HCT116 (cell line): ENCODE measurements around the gene ESRRG.

ENCODE experiments used
- CEBPB ChIP-seq: IDR thresholded peaks from 2 replicates; pipeline ENCODE4 v1.6.1; 2012; ENCODE audit warnings: low read depth
- EZH2 ChIP-seq: fragments of 200-600 bp; sonication (generic); IDR thresholded peaks from 2 replicates; pipeline ENCODE4 v1.6.1; 2017; ENCODE audit warnings: antibody characterized with exemption, mixed run types
- EZH2phosphoT487 ChIP-seq: fragments of 200-600 bp; IDR thresholded peaks from 2 replicates; pipeline ENCODE4 v1.6.1; 2018; ENCODE audit warnings: antibody characterized with exemption, borderline replicate concordance
- POLR2A ChIP-seq: IDR thresholded peaks from 2 replicates; pipeline ENCODE4 v1.7.0; 2011; ENCODE audit warnings: borderline replicate concordance; ENCODE audit not compliant: insufficient read depth, insufficient read length; ENCODE audit errors: extremely low read depth
- POLR2AphosphoS5 ChIP-seq: IDR thresholded peaks from 2 replicates; pipeline ENCODE4 v1.6.1; 2011; ENCODE audit warnings: mild to moderate bottlenecking, low read depth, low read length, moderate library complexity
- RAD21 ChIP-seq: IDR thresholded peaks from 2 replicates; pipeline ENCODE4 v1.6.1; 2012; ENCODE audit warnings: low read depth, mild to moderate bottlenecking
- TCF7L2 ChIP-seq: IDR thresholded peaks from 2 replicates; pipeline ENCODE4 v1.7.0; 2011; ENCODE audit warnings: borderline replicate concordance, inconsistent platforms; ENCODE audit not compliant: insufficient read depth, insufficient read length; ENCODE audit errors: extremely low read depth
- TF ChIP-seq, protein P1 (sequence below), 3 experiments: fragments of 200-600 bp in 1 of 3; sonication (generic) in 1 of 3; IDR thresholded peaks in 2 of 3; conservative IDR thresholded peaks in 1 of 3; 2 replicates each; pipeline ENCODE4 v1.5.1; 2012 to 2017; ENCODE audit warnings: low read depth in 2 of 3, low read length in 2 of 3, antibody characterized with exemption in 1 of 3, borderline replicate concordance in 1 of 3, control low read depth in 1 of 3, mild to moderate bottlenecking in 1 of 3, mixed read lengths in 1 of 3, mixed run types in 1 of 3, moderate library complexity in 1 of 3; ENCODE audit not compliant: insufficient read depth in 1 of 3
- TF ChIP-seq, protein P2 (sequence below): IDR thresholded peaks from 2 replicates; pipeline ENCODE4 v1.6.1; 2011; ENCODE audit warnings: mild to moderate bottlenecking, low read length, moderate library complexity; ENCODE audit not compliant: insufficient replicate concordance; ENCODE audit errors: extremely low read depth
- TF ChIP-seq, protein P3 (sequence below): IDR thresholded peaks from 2 replicates; pipeline ENCODE4 v1.6.1; 2012; ENCODE audit warnings: low read depth
- TF ChIP-seq, protein P4 (sequence below): IDR thresholded peaks from 2 replicates; pipeline ENCODE4 v1.6.1; 2012
- TF ChIP-seq, protein P5 (sequence below): IDR thresholded peaks from 2 replicates; pipeline ENCODE4 v1.6.1; 2012

DNA sequence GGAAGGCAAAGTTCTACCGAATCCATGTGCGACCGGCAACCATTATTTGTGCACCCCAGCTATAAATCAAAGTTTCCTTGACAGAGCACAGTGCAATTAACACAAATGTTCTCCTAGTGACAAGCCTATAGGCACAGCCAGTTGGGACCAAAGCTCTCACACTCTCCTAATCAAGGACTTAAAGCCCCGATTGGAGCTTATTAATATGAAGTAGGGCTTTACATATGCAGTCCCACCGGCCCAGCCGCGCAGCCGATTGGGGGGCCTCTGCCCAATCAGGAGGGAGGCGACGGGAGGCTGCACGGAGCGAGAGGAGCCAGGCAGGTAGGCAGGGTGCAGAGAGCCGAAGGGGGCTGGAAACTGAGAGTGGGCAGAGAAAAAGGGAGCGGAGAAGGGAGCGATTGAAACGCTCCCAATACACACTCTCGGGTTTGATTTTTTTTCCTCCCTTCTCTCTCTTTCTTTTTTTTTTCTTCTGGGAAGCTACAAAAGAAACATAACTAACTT lies at the start of gene ESRRG:
- TF ChIP-seq, protein P1, sequence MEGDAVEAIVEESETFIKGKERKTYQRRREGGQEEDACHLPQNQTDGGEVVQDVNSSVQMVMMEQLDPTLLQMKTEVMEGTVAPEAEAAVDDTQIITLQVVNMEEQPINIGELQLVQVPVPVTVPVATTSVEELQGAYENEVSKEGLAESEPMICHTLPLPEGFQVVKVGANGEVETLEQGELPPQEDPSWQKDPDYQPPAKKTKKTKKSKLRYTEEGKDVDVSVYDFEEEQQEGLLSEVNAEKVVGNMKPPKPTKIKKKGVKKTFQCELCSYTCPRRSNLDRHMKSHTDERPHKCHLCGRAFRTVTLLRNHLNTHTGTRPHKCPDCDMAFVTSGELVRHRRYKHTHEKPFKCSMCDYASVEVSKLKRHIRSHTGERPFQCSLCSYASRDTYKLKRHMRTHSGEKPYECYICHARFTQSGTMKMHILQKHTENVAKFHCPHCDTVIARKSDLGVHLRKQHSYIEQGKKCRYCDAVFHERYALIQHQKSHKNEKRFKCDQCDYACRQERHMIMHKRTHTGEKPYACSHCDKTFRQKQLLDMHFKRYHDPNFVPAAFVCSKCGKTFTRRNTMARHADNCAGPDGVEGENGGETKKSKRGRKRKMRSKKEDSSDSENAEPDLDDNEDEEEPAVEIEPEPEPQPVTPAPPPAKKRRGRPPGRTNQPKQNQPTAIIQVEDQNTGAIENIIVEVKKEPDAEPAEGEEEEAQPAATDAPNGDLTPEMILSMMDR (IDR thresholded peaks at IDR 0.05 in 2 of 3, conservative IDR thresholded peaks at IDR 0.05 in 1 of 3; ENCODE audit: borderline replicate concordance in 1 of 3, insufficient read depth in 1 of 3, low read depth in 2 of 3, low read length in 2 of 3): no peak
- no peak for TF ChIP-seq EZH2
- TF ChIP-seq POLR2A: no peak
- TF ChIP-seq RAD21: no peak
- no peak for TF ChIP-seq POLR2AphosphoS5
- no peak for TF ChIP-seq EZH2phosphoT487
- TF ChIP-seq, protein P2, sequence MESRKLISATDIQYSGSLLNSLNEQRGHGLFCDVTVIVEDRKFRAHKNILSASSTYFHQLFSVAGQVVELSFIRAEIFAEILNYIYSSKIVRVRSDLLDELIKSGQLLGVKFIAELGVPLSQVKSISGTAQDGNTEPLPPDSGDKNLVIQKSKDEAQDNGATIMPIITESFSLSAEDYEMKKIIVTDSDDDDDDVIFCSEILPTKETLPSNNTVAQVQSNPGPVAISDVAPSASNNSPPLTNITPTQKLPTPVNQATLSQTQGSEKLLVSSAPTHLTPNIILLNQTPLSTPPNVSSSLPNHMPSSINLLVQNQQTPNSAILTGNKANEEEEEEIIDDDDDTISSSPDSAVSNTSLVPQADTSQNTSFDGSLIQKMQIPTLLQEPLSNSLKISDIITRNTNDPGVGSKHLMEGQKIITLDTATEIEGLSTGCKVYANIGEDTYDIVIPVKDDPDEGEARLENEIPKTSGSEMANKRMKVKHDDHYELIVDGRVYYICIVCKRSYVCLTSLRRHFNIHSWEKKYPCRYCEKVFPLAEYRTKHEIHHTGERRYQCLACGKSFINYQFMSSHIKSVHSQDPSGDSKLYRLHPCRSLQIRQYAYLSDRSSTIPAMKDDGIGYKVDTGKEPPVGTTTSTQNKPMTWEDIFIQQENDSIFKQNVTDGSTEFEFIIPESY: no peak
- TF ChIP-seq TCF7L2: no peak
- TF ChIP-seq, protein P3, sequence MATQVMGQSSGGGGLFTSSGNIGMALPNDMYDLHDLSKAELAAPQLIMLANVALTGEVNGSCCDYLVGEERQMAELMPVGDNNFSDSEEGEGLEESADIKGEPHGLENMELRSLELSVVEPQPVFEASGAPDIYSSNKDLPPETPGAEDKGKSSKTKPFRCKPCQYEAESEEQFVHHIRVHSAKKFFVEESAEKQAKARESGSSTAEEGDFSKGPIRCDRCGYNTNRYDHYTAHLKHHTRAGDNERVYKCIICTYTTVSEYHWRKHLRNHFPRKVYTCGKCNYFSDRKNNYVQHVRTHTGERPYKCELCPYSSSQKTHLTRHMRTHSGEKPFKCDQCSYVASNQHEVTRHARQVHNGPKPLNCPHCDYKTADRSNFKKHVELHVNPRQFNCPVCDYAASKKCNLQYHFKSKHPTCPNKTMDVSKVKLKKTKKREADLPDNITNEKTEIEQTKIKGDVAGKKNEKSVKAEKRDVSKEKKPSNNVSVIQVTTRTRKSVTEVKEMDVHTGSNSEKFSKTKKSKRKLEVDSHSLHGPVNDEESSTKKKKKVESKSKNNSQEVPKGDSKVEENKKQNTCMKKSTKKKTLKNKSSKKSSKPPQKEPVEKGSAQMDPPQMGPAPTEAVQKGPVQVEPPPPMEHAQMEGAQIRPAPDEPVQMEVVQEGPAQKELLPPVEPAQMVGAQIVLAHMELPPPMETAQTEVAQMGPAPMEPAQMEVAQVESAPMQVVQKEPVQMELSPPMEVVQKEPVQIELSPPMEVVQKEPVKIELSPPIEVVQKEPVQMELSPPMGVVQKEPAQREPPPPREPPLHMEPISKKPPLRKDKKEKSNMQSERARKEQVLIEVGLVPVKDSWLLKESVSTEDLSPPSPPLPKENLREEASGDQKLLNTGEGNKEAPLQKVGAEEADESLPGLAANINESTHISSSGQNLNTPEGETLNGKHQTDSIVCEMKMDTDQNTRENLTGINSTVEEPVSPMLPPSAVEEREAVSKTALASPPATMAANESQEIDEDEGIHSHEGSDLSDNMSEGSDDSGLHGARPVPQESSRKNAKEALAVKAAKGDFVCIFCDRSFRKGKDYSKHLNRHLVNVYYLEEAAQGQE: no peak
- TF ChIP-seq, protein P4, sequence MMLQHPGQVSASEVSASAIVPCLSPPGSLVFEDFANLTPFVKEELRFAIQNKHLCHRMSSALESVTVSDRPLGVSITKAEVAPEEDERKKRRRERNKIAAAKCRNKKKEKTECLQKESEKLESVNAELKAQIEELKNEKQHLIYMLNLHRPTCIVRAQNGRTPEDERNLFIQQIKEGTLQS: no peak
- TF ChIP-seq CEBPB: no peak
- TF ChIP-seq, protein P5, sequence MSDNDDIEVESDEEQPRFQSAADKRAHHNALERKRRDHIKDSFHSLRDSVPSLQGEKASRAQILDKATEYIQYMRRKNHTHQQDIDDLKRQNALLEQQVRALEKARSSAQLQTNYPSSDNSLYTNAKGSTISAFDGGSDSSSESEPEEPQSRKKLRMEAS: no peak
